ENCODE results near the gene CACNA1S. TPM values are rescaled to one million over a fixed set of nuclear protein-coding genes. Genes with fewer than 3 reads are reported as not detected.

CACNA1S gene
- total RNA-seq, 1 donor from 2014 or later = 0.06 TPM

- Histone ChIP-seq H3K4me3 (no peak overlapping the region), H3K9me3 (no peaks in the 10 kb centered on the region), H3K4me1 (no peaks in the 10 kb centered on the region), H3K36me3 (no peaks in the 10 kb centered on the region), H3K27ac (no peak overlapping the region), H3K27me3 (ENCODE audit: low read depth) (no peaks in the 10 kb centered on the region)
- no peak for DNase-seq
- no peak for ATAC-seq
- intact Hi-C loops (cut with DNase I) = no loop called here
- no peak for TF ChIP-seq CTCF (IDR thresholded peaks at IDR 0.05)
These were observed 8.6 kb downstream of the CACNA1S start for GRCh38 chr1:201103666-201104065.

- intact Hi-C loops (cut with DNase I) = no loop called here
- ATAC-seq = no peak
- H3K36me3 ChIP-seq = no peaks in the 10 kb centered on the region
- H3K27ac ChIP-seq = no peak overlapping the region
- no peaks in the 10 kb centered on the region for H3K27me3 ChIP-seq (ENCODE audit: low read depth)
- no peak for TF ChIP-seq CTCF (IDR thresholded peaks at IDR 0.05)
- no peak for DNase-seq
- H3K4me3 ChIP-seq = no peak overlapping the region
- H3K4me1 ChIP-seq = no peaks in the 10 kb centered on the region
- H3K9me3 ChIP-seq = no peaks in the 10 kb centered on the region
These were observed 11.9 kb downstream of the CACNA1S start for GRCh38 chr1:201100169-201100930.

- no peak for TF ChIP-seq CTCF (IDR thresholded peaks at IDR 0.05)
- intact Hi-C loops (cut with DNase I) = no loop called here
- Histone ChIP-seq H3K36me3 (no peaks in the 10 kb centered on the region), H3K4me1 (no peaks in the 10 kb centered on the region), H3K4me3 (no peak overlapping the region), H3K9me3 (no peaks in the 10 kb centered on the region), H3K27ac (no peak overlapping the region), H3K27me3 (ENCODE audit: low read depth) (no peaks in the 10 kb centered on the region)
- no peak for ATAC-seq
- DNase-seq = no peak
These were observed 13.1 kb downstream of the CACNA1S start for GRCh38 chr1:201098992-201099677.

- Histone ChIP-seq H3K9me3 (no peaks in the 10 kb centered on the region), H3K27me3 (ENCODE audit: low read depth) (no peaks in the 10 kb centered on the region), H3K4me3 (no peak overlapping the region), H3K27ac (no peak overlapping the region), H3K36me3 (no peaks in the 10 kb centered on the region), H3K4me1 (no peaks in the 10 kb centered on the region)
- no peak for TF ChIP-seq CTCF (IDR thresholded peaks at IDR 0.05)
- DNase-seq (no peak), ATAC-seq (no peak)
- intact Hi-C loops (cut with DNase I) = no loop called here
These were observed 15.0 kb downstream of the CACNA1S start for GRCh38 chr1:201096977-201097856.

GRCh38 chr1:201096041-201096461 lies 16.2 kb downstream of the CACNA1S start:
- ATAC-seq (no peak), DNase-seq (no peak)
- Histone ChIP-seq H3K9me3 (no peaks in the 10 kb centered on the region), H3K27ac (no peak overlapping the region), H3K27me3 (ENCODE audit: low read depth) (no peaks in the 10 kb centered on the region), H3K4me3 (no peak overlapping the region), H3K36me3 (no peaks in the 10 kb centered on the region), H3K4me1 (no peaks in the 10 kb centered on the region)
- intact Hi-C loops (cut with DNase I) = no loop called here
- TF ChIP-seq CTCF (IDR thresholded peaks at IDR 0.05) = no peak
